PC-3 (cell line): ENCODE data around the gene EIF3I. TPM values are rescaled to one million over a fixed set of nuclear protein-coding genes. Genes with fewer than 3 reads are reported as not detected.
A peak's percentile ranks its signal among the peaks of the same experiment; 100 is the strongest.

Source experiments
- ATAC-seq: fragments of 200-7000 bp; cut with Tn5 transposase; 2 replicates; pipeline ENCODE4 v1.9.1; 2020; ENCODE audit warnings: mild to moderate bottlenecking, moderate library complexity
- BruUV-seq: library from RNA; stranded (reverse); fragments of 400-500 nt; replicated peaks from 2 replicates; lab custom pipeline; 2021; lab: Mats Ljungman, UMichigan
- CTCF ChIA-PET: fragments of 300-600 bp; sonication (Branson Sonifier 250); formaldehyde crosslinking; loops from one replicate; lab custom pipeline; 2022; ENCODE audit warnings: antibody characterized with exemption; lab: Charles Lee
- POLR2A ChIA-PET: fragments of 300-600 bp; sonication (Branson Sonifier 250); formaldehyde crosslinking; loops from one replicate; lab custom pipeline; 2022; ENCODE audit warnings: antibody characterized with exemption; ENCODE audit not compliant: unreplicated experiment; lab: Charles Lee
- DNase-seq: peaks from one replicate; pipeline ENCODE4 v3.0.0-alpha.2; 2015
- H2AFZ ChIP-seq: fragments of 300-600 bp; sonication (generic); 2 replicates; pipeline ENCODE4 v1.6.0; 2016; ENCODE audit warnings: antibody characterized with exemption, low read length
- H3F3A ChIP-seq: fragments of 300-600 bp; sonication (generic); one replicate; pipeline ENCODE4 v1.6.0; 2017; ENCODE audit warnings: antibody characterized with exemption, low read length, control low read depth, mild to moderate bottlenecking; ENCODE audit not compliant: unreplicated experiment
- H3K27ac ChIP-seq: fragments of 300-600 bp; sonication (generic); 2 replicates; pipeline ENCODE4 v1.5.1; 2016; ENCODE audit warnings: mild to moderate bottlenecking, low read length
- H3K27me3 ChIP-seq: fragments of 300-600 bp; sonication (generic); 2 replicates; pipeline ENCODE4 v1.6.1; 2016; ENCODE audit warnings: low read length, mixed read lengths
- H3K36me3 ChIP-seq: fragments of 300-600 bp; sonication (generic); 2 replicates; pipeline ENCODE4 v1.6.1; 2016; ENCODE audit warnings: low read depth, mixed run types, low read length, mixed read lengths
- H3K4me1 ChIP-seq: fragments of 300-600 bp; sonication (generic); 2 replicates; pipeline ENCODE4 v1.5.1; 2016; ENCODE audit warnings: low read length; ENCODE audit not compliant: insufficient read depth
- H3K4me2 ChIP-seq: fragments of 300-600 bp; sonication (generic); 2 replicates; pipeline ENCODE4 v1.6.0; 2016; ENCODE audit warnings: low read length
- H3K4me3 ChIP-seq: fragments of 300-600 bp; sonication (generic); 2 replicates; pipeline ENCODE4 v1.5.1; 2016; ENCODE audit warnings: mild to moderate bottlenecking, low read length, mixed read lengths
- H3K79me2 ChIP-seq: fragments of 300-600 bp; sonication (generic); 2 replicates; pipeline ENCODE4 v1.6.1; 2017; ENCODE audit warnings: low read length, mixed read lengths
- H3K9ac ChIP-seq: fragments of 300-600 bp; sonication (generic); 2 replicates; pipeline ENCODE4 v1.6.0; 2016; ENCODE audit warnings: mild to moderate bottlenecking, low read length
- H3K9me2 ChIP-seq: fragments of 300-600 bp; sonication (generic); replicated peaks from 2 replicates; pipeline ENCODE4 v1.6.1; 2016; ENCODE audit warnings: mixed run types, low read length, mixed read lengths
- H3K9me3 ChIP-seq: fragments of 300-600 bp; sonication (generic); 2 replicates; pipeline ENCODE4 v1.6.1; 2016; ENCODE audit warnings: low read length, mixed read lengths
- H4K20me1 ChIP-seq: fragments of 300-600 bp; sonication (generic); 2 replicates; pipeline ENCODE4 v1.6.1; 2016; ENCODE audit warnings: low read length, mixed read lengths
- CTCF ChIP-seq: fragments of 300-600 bp; sonication (generic); conservative IDR thresholded peaks from 2 replicates; pipeline ENCODE4 v1.5.1; 2017; ENCODE audit warnings: antibody characterized with exemption, low read depth, mild to moderate bottlenecking, low read length
- EZH2 ChIP-seq: fragments of 300-600 bp; sonication (generic); IDR thresholded peaks from one replicate; pipeline ENCODE4 v1.6.1; 2017; ENCODE audit warnings: antibody characterized with exemption, mild to moderate bottlenecking, low read length; ENCODE audit not compliant: unreplicated experiment
- EZH2phosphoT487 ChIP-seq: fragments of 300-600 bp; sonication (generic); IDR thresholded peaks from 2 replicates; pipeline ENCODE4 v1.6.1; 2018; ENCODE audit warnings: mild to moderate bottlenecking, antibody characterized with exemption, low read length, borderline replicate concordance
- intact Hi-C: fragments of 100-400 bp; cut with micrococcal nuclease; formaldehyde crosslinking; loops from 2 replicates; pipeline ENCODE4 v1.9.0; 2023
- total RNA-seq: library from RNA; depleted of rRNA; stranded (reverse); fragments of >200 nt; gene quantifications from 2 replicates; pipeline ENCODE4 v1.2.3, GENCODE V29; 2014

EIF3I gene
- total RNA-seq, 1 experiment from 2014 or later, result 442 TPM

- no peaks in the 10 kb centered on the region for H4K20me1 ChIP-seq
- H3K79me2 ChIP-seq, result no peaks in the 10 kb centered on the region
- intact Hi-C loops, result no loop called here
- H3K9ac ChIP-seq, result no peak overlapping the region
- no peaks in the 10 kb centered on the region for H3F3A ChIP-seq
- ATAC-seq (peak; percentile 91), DNase-seq (peak; percentile 88)
- peak overlapping the region; percentile 52 for H3K4me2 ChIP-seq
- no peak for TF ChIP-seq EZH2
- no peak for TF ChIP-seq EZH2phosphoT487
- no peak for TF ChIP-seq CTCF
- H3K27me3 ChIP-seq, result no peaks in the 10 kb centered on the region
- H3K9me2 ChIP-seq, result no peaks in the 10 kb centered on the region
- no peaks in the 10 kb centered on the region for H3K36me3 ChIP-seq
- peaks cover 13% of the 10 kb centered on the region for H3K4me1 ChIP-seq
- H3K4me3 ChIP-seq, result no peak overlapping the region; the same call in 1 of the 2 replicates
- POLR2A ChIA-PET, result no interaction called here
- peak overlapping the region; percentile 10; the same call in 1 of the 2 replicates for H3K27ac ChIP-seq
- no peaks in the 10 kb centered on the region for H3K9me3 ChIP-seq
- H2AFZ ChIP-seq, result peak overlapping the region; percentile 21
- CTCF ChIA-PET, result no interaction called here
- TSS peak; percentile 40 for BruUV-seq
Observed at GRCh38 chr1:32273391-32274208, 51.4 kb downstream of the EIF3I start.

- intact Hi-C loops, result no loop called here
- Histone ChIP-seq H3K27ac (peak overlapping the region; percentile 6; the same call in 1 of the 2 replicates), H3K4me1 (peaks cover 13% of the 10 kb centered on the region), H3K4me2 (no peak overlapping the region), H4K20me1 (no peaks in the 10 kb centered on the region), H2AFZ (no peak overlapping the region), H3K9me3 (no peaks in the 10 kb centered on the region), H3K27me3 (no peaks in the 10 kb centered on the region), H3K9ac (no peak overlapping the region), H3K79me2 (no peaks in the 10 kb centered on the region), H3K9me2 (no peaks in the 10 kb centered on the region), H3F3A (no peaks in the 10 kb centered on the region), H3K4me3 (no peak overlapping the region), H3K36me3 (no peaks in the 10 kb centered on the region)
- ATAC-seq (no peak), DNase-seq (no peak)
- ChIA-PET POLR2A (interaction anchor here (0.6 kb wide), 1 partner anchor 58 kb away, joined by 3 read pairs; no protein-coding TSS in a partner anchor), CTCF (no interaction called here)
- no TSS peak for BruUV-seq
- no peak for TF ChIP-seq EZH2
- TF ChIP-seq CTCF, result no peak
- TF ChIP-seq EZH2phosphoT487, result no peak
Observed at GRCh38 chr1:32274646-32275340, 52.6 kb downstream of the EIF3I start.
